ENCODE data around the gene PTPRH. TPM values are rescaled to one million over a fixed set of nuclear protein-coding genes. Genes with fewer than 3 reads are reported as not detected.

The PTPRH gene
- total RNA-seq, 1 donor from 2014 or later: 1.2 TPM

GRCh38 chr19:55181740-55182139 lies 27.6 kb downstream of the PTPRH start:
- H3K4me1 Mint-ChIP-seq: peaks cover 15% of the 10 kb centered on the region
- TF ChIP-seq CTCF (conservative IDR thresholded peaks at IDR 0.05): no peak
- H3K27me3 Mint-ChIP-seq (ENCODE audit: low read depth): peaks cover 84% of the 10 kb centered on the region
- no peaks in the 10 kb centered on the region for H3K36me3 Mint-ChIP-seq (ENCODE audit: low read depth)
- H3K27ac Mint-ChIP-seq (ENCODE audit: unreplicated experiment): no peak overlapping the region
- no peak for DNase-seq (ENCODE audit: low read depth, low spot score)
- H3K4me3 Mint-ChIP-seq: no peak overlapping the region
- H3K9me3 Mint-ChIP-seq: no peaks in the 10 kb centered on the region

DNA sequence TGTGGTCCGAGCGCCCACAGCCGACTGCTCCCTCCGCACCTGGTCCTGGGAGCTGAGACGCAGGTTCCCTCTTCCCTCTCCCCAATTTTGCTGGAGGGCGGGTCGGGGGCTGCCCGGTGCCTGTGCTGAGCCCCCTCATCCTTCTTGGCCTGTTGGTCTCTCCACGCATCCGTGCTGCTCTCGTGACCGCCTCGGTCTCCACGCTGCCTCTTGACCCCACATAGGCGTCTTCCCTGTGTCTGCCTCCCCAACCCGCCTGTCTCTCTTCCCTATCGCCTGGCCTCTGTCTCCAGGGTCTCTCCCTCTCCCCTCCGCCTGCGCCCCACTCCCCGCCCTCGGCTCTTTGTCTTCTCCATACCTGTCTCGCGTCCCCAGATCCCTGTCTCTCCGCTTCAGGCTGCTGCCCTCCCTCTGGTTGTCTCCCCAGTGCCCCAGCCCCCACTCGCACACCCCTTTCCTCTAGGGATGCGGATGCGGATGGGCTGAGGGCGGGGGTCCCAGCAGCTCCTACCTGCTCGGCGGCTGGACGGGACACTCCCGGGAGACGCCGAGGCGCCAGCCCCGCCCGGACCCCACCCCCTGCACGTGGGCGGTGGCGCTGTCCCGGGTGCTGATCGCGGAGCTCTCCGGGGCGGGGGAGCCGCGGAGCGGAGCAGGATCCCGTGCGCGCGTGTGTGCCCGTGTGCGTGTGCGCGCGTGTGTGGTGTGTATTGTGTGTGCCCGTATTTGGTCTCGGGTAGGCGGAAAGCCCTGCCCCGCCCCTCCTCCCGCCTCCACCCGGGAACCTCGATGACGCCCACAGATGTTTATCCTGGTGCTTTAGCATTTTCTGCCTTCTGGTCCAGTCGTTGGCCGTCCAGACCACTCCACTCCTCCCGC lies 29.5 kb downstream of the PTPRH start, which contains the start of gene SYT5:
Gene SYT5, minus strand, starts transcription at position 684 of the 879 bp plus-strand sequence. CDS start 1,248 bp downstream, outside the sequence.
- Mint-ChIP-seq H3K27ac (ENCODE audit: unreplicated experiment) (peak within 1 kb of the TSS; percentile 84), H3K4me1 (peaks cover 15% of the 10 kb centered on the region), H3K27me3 (ENCODE audit: low read depth) (peaks cover 87% of the 10 kb centered on the region), H3K4me3 (peak within 1 kb of the TSS; percentile 91), H3K36me3 (ENCODE audit: low read depth) (no peaks in the 10 kb centered on the region), H3K9me3 (no peaks in the 10 kb centered on the region)
- no peak for TF ChIP-seq CTCF (conservative IDR thresholded peaks at IDR 0.05)
- peak; percentile 47 for DNase-seq (ENCODE audit: low read depth, low spot score)

GRCh38 chr19:55178781-55179599 lies 30.3 kb downstream of the PTPRH start:
- peaks cover 15% of the 10 kb centered on the region for H3K4me1 Mint-ChIP-seq
- H3K27ac Mint-ChIP-seq (ENCODE audit: unreplicated experiment): peak overlapping the region; percentile 84
- H3K4me3 Mint-ChIP-seq: peak overlapping the region; percentile 91
- TF ChIP-seq CTCF (conservative IDR thresholded peaks at IDR 0.05): no peak
- H3K27me3 Mint-ChIP-seq (ENCODE audit: low read depth): peaks cover 91% of the 10 kb centered on the region
- H3K9me3 Mint-ChIP-seq: no peaks in the 10 kb centered on the region
- peak; percentile 86 for DNase-seq (ENCODE audit: low read depth, low spot score)
- H3K36me3 Mint-ChIP-seq (ENCODE audit: low read depth): no peaks in the 10 kb centered on the region

- peaks cover 3% of the 10 kb centered on the region for H3K36me3 Mint-ChIP-seq (ENCODE audit: low read depth)
- no peak for DNase-seq (ENCODE audit: low read depth, low spot score)
- H3K4me1 Mint-ChIP-seq: peaks cover 20% of the 10 kb centered on the region
- H3K4me3 Mint-ChIP-seq: peak overlapping the region; percentile 57
- H3K27me3 Mint-ChIP-seq (ENCODE audit: low read depth): peaks cover 96% of the 10 kb centered on the region
- H3K27ac Mint-ChIP-seq (ENCODE audit: unreplicated experiment): no peak overlapping the region
- TF ChIP-seq CTCF (conservative IDR thresholded peaks at IDR 0.05): no peak
- no peaks in the 10 kb centered on the region for H3K9me3 Mint-ChIP-seq
These were observed 33.2 kb downstream of the PTPRH start for GRCh38 chr19:55176076-55176475.

GRCh38 chr19:55175117-55175867 lies 34.0 kb downstream of the PTPRH start:
- peaks cover 3% of the 10 kb centered on the region for H3K36me3 Mint-ChIP-seq (ENCODE audit: low read depth)
- peak overlapping the region; percentile 55 for H3K4me3 Mint-ChIP-seq
- DNase-seq (ENCODE audit: low read depth, low spot score): no peak
- H3K4me1 Mint-ChIP-seq: peaks cover 20% of the 10 kb centered on the region
- no peaks in the 10 kb centered on the region for H3K9me3 Mint-ChIP-seq
- no peak overlapping the region for H3K27ac Mint-ChIP-seq (ENCODE audit: unreplicated experiment)
- H3K27me3 Mint-ChIP-seq (ENCODE audit: low read depth): peaks cover 96% of the 10 kb centered on the region
- no peak for TF ChIP-seq CTCF (conservative IDR thresholded peaks at IDR 0.05)
